Measurements from ENCODE around the gene PLEKHN1.
A peak's percentile ranks its signal among the peaks of the same experiment; 100 is the strongest.
"Not testable (repeated sequence)": the region's sequence is repeated elsewhere in the genome, so short reads cannot be mapped to it uniquely, and the experiment has no call there.

PLEKHN1 gene

DNA sequence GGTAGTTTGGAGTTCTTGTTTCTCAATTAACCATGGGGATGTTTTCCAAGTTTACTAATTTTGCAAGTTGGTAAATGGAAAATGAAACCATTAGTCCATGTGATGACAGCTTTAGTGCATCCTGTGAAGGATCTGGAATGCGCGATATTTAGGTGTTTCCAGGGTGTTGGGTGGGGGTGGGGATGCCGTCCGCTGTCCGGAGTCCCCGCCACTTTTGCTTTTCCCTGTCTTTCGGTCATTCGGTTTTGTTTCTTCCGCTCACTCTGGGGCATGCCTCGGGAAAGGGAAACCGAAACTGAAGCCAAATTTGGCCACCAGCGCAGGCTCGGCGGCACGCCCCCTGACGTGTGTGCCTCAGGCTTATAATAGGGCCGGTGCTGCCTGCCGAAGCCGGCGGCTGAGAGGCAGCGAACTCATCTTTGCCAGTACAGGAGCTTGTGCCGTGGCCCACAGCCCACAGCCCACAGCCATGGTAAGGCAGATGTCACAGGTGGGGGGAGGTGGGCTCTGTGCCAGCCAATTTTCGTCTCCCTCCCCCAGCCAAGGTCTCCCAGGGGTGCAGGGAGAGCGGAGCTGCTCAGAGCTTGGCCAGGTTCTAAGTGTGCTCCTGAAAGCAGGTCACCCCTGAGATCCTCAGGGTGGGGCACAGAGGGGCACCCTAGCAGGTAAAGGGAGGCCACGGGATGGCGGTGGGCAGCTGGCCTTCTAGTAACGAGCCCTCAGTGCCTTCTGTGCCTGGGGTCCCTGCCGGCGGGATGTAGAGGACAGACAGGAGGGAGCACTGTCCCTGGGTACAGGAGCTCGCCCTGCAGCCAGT is 47.0 kb downstream of the PLEKHN1 start, which contains the start of gene ISG15:
Gene ISG15, plus strand, starts transcription at position 393 of the 817 bp plus-strand sequence. Its CDS starts 77 bp downstream, at position 470.
- DNase-seq = peak; percentile 74 to 90 (median 85)

DNA sequence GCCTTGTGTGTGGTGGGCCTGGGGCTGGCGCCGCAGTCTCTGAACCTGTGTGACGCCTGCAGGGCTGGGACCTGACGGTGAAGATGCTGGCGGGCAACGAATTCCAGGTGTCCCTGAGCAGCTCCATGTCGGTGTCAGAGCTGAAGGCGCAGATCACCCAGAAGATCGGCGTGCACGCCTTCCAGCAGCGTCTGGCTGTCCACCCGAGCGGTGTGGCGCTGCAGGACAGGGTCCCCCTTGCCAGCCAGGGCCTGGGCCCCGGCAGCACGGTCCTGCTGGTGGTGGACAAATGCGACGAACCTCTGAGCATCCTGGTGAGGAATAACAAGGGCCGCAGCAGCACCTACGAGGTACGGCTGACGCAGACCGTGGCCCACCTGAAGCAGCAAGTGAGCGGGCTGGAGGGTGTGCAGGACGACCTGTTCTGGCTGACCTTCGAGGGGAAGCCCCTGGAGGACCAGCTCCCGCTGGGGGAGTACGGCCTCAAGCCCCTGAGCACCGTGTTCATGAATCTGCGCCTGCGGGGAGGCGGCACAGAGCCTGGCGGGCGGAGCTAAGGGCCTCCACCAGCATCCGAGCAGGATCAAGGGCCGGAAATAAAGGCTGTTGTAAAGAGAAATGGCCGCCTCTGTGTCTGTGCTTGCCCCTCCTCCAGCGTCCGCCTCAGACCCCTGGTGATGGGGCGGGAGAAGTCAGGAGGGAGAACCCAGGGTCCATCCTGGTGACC is 47.8 kb downstream of the PLEKHN1 start:
- DNase-seq = peak in 3 of 5 donors; percentile 35 to 41 (median 41)

DNA sequence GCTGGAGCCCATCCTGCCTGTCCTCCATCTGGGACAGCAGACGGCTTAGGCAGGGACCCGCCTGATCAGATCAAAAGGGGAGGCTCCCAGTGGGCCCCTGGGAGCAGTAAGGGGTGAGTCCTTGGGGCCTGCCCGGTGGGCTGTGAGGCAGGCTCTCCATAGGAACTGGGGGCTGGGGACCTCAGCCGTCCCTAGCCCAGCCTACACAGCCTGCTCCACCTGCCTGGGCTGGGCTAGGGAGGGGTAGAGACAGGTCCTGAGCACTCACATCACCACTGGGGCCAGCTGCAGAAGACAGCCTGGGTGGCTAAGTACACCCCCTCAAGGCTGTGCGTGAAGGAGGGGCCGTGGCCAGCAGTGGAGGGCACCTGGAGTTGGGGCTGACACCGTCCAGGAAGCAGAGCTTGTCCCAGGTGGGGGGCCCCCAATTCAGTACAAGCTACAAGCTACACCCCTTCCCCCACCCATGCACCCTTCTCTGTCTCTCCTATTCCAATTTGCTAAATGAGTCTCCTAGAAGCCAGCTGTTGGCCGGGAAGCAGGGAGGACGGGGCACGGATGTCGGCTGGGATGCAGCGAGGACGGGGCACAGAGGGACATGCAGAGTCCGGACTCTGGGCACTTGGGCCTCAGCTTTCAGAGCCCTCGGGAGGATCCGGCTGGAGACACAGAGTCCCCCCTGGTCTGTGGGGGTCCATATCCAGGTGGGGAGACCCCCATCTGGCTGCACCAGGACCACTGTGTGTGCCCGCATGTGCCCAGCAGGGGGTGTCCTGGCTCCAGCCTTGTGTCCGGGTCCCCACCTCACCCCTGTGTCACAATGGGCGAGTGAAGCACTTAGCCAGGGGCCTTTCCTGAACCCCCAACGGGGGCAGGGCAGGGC is 48.8 kb downstream of the PLEKHN1 start:
- DNase-seq = no peak

DNA sequence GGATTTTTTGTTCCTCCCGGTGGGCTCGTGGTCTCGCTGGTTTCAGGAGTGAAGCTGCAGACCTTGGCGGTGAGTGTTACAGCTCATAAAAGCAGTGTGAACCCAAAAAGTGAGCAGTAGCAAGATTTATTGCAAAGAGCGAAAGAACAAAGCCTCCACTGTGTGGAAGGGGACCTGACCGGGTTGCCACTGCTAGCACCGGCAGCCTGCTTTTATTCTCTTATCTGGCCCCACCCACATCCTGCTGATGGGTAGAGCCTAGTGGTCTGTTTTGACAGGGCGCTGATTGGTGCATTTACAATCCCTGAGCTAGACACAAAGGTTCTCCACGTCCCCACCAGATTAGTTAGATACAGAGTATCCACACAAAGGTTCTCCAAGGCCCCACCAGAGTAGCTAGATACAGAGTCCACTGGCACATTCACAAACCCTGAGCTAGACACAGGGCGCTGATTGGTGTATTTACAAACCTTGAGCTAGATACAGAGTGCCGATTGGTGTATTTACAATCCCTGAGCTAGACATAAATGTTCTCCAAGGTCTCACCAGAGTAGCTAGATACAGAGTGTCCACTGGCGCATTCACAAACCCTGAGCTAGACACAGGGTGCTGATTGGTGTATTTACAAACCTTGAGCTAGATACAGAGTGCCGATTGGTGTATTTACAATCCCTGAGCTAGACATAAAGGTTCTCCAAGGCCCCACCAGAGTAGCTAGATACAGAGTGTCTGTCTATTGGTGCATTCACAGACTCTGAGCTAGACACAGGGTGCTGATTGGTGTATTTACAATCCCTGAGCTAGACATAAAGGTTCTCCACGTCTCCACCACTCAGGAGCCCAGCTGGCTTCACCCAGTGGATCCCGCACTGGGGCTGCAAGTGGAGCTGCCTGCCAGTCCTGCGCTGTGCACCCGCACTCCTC is 51.4 kb downstream of the PLEKHN1 start:
- DNase-seq = not testable (repeated sequence)

DNA sequence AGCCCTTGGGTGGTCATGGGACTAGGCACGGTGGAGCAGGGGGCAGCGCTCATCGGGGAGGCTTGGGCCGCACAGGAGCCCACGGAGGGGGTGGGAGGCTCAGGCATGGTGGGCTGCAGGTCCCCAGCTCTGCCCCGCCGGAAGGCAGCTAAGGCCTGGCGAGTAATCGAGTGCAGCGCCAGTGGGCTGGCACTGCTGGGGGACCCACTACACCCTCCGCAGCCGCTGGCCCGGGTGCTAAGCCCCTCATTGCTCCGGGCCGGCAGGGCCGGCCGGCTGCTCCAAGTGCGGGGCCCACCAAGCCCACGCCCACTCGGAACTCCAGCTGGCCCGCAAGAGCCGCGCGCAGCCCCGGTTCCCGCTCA is 52.0 kb downstream of the PLEKHN1 start:
- peak in 1 of 5 donors; percentile 1 for DNase-seq

DNA sequence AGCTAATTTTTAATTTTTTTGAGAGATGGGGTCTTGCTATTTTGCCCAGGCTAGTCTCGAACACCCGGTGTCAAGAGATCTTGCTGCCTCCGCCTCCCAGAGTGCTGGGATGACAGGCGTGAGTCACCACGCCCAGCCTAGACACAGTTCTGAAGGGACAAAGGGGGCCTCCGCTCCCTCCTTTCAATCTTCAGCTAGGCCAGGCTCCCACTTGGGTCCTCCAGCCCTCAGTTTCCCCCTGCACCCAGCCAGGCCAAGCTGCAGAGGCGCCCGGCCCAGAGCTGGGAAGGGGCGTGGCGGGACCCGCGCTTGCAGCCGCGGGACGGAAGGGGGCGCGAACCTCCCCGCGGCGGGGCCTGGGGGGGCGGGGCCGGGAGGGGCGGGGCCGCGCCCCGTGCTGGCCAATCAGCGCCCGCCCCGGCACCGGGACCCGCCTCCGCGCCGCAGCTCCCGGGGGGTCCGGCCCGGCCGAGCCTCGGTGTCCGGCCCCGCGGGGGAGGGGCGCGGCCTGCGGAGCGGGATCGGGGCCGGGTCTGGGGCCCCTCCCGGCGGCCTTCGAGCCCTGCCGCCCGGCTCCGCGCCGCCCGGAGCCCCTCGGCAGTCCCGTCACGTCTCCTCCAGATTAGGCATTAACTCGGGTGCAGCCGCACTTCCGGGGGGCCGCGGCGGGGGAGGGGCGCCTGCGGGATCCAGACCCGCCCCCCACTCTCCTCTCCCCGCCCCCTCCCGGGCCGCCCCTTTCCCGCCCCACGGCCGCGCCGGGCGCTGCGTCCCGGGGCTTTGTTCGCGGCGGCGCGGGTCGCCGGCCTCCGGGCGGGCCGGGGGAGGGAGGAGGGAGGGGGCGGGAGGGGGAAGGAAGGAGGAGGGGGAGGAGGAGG is 53.1 kb downstream of the PLEKHN1 start:
- DNase-seq = peak; percentile 59 to 80 (median 71)

DNA sequence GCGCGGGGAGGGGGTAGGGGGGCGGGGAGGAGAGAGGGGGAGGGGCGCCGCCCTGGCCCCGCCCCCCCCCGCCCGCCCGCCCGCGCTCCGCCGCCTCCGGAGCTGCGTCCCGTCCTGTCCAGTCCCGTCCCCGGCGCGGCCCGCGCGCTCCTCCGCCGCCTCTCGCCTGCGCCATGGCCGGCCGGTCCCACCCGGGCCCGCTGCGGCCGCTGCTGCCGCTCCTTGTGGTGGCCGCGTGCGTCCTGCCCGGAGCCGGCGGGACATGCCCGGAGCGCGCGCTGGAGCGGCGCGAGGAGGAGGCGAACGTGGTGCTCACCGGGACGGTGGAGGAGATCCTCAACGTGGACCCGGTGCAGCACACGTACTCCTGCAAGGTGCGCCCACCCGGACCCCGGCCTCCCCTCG is 53.7 kb downstream of the PLEKHN1 start, which contains the start of gene AGRN:
Gene AGRN, plus strand, starts transcription at position 121 of the 405 bp plus-strand sequence. Its CDS starts 53 bp downstream, at position 174.
- no peak for DNase-seq

DNA sequence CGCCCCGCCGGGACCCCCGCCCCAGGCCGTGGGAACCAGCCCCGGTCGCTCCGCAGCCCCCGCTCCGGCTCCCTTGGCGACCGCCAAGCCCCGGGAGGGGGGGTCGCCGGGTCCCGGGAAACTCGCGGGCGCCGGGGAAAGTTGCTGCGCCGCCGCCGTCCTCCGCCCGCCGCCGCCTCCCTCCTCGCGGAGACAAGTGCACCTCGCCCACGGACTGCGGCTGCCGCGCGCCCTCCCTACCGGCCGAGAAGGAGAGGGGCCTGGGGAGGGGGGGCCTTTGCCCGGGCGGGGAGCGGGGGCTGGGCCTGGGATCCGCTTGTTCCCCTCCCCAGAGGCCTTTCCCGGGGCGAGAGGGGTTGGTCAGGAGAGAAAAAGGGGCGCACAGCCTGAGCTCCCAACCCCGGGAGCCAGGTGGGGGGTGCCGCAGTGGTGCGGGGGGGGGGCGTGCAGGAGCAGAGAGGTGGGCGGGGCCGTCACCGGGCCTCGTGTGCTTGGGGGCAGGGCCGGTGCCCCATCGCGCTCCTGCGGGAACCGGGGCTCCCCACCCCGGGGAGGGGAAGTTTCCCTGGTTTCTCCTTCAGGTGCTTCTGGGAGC is 54.2 kb downstream of the PLEKHN1 start:
- peak in 1 of 5 donors; percentile 29 for DNase-seq

DNA sequence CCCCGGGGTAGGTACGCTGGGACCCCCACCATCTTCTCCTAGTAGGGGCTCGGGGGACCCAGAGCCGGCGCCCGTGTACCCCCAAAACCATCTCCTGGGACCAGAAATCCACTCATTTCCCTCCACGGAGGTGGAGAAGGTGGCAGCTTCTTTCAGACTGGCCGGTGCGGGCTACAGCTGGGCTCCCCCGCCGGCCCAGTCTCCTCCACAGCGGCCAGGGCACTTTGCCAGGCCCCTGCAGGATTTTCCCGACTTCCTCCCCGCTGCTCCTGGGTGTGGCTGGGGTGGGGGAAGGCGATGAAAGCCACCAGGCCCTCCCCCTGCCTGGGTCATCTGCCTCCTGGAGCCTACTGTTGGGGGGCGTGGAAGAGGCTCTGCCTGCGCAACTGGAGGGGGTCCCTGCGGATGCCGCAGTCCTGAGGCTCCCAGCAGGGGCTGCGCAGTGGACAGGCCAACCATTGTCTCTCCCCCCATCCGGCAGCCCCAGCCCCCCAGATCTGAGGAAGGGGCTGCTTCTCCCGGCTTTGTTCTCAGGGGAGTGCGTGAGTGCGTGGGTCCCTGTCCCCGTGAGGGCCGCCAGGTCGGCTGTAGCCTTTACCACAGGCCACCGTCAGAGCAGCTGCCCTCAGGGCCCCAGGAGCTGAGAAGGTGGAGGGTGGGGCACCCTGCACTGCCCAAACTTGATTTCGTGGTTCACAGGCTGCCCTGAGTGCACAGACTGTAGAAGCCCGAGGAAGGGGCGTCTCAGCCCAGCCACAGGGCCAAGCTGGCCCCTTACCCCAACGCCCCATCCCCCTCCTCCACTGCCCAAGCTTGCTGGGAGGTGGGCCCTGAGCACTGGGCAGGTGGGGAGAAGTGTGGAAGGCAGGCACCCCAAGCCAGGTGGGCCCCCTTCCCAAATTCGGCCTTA is 55.0 kb downstream of the PLEKHN1 start:
- DNase-seq = no peak

DNA sequence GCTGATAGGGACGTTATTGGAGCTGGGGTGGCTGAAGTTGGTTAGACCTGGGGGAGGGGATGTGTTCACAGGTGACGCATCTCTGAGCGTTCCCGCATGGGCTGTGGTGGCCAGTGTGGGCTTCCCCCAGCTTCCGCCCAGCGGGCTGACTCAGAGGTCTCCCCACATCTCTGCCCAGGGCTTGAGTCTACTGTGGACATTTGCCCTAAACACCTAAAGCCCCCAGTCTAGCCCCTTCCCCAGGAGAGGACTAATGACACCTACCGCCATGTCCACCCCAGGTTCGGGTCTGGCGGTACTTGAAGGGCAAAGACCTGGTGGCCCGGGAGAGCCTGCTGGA is 55.6 kb downstream of the PLEKHN1 start:
- DNase-seq = no peak

DNA sequence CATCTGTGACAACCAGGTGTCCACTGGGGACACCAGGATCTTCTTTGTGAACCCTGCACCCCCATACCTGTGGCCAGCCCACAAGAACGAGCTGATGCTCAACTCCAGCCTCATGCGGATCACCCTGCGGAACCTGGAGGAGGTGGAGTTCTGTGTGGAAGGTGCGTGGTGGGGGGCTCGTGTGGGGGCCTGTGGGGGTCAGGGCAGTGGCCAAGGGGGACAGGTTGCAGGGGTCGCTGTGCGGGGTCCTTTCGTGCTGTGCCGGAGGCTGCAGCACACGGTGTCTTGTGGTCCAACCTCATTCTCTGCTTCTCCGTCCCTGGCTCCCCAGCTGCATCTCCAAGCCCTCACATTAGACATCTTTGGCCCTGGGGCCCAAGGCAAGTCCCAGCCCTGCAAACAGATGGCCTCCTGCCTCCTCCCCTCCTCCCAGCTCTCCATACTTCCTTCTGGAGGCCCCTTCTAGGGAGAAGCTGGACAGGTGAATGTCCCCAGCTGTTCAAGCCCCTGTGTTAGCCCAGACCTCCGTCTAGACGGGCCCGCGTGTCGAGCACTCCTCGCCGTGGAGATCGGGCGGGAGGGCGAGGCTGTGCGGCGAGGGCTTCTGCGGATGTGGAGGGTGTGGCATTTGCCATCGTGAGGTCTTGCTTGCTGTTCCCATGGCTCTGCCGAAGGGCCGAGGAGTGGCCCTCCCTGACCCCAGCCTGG is 56.2 kb downstream of the PLEKHN1 start:
- DNase-seq = peak in 1 of 5 donors; percentile 1

DNA sequence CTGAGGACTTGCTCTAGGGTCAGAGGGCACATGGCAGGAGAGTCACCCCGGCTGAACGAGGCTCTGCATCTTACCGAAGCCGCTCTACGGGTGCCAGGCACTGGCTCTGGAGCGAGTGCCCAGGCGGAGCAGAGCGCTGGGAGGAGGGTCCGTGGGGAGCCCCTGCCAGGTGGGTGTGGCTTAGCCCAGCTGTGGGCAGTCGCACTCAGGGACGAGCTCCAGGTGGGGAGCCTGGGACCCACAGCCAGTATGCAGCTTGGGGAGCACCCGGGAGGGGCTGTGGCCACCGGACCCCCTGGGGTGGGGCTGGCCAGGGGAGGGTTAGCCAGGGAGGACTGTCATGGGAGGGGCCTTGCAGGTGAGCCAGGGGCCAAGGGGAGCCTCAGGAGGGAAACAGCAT is 57.4 kb downstream of the PLEKHN1 start:
- DNase-seq = peak in 1 of 5 donors; percentile 1

DNA sequence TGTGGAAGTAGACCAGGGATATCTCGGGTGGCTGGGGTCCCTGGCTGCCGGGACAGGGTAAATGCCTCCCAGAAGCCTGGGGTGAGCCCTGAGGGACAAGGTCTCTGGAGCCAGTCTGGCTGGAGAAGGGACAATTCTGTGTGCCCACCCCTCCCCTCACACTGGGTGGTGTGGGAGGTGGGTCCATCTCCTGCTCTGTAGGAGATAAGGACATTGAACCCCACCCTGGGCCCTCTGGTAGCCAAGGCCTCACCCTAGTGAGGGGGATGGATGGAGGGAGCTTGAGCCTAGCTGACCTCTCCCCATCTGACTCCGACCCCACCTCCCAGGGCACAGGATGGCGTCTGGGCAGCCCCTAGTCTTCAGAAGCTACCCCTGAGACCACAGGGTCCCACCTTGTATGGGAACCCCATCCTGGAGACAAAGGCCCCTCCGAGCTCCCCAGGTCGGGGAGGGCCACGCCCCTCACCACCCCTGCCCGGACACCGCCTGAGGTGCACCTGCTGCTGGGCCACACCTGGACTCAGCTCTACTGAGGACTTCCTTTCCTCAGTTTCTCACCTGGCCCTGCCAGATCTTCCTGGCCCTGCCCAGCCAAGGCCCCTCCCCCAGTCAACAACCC is 58.0 kb downstream of the PLEKHN1 start:
- DNase-seq = no peak

DNA sequence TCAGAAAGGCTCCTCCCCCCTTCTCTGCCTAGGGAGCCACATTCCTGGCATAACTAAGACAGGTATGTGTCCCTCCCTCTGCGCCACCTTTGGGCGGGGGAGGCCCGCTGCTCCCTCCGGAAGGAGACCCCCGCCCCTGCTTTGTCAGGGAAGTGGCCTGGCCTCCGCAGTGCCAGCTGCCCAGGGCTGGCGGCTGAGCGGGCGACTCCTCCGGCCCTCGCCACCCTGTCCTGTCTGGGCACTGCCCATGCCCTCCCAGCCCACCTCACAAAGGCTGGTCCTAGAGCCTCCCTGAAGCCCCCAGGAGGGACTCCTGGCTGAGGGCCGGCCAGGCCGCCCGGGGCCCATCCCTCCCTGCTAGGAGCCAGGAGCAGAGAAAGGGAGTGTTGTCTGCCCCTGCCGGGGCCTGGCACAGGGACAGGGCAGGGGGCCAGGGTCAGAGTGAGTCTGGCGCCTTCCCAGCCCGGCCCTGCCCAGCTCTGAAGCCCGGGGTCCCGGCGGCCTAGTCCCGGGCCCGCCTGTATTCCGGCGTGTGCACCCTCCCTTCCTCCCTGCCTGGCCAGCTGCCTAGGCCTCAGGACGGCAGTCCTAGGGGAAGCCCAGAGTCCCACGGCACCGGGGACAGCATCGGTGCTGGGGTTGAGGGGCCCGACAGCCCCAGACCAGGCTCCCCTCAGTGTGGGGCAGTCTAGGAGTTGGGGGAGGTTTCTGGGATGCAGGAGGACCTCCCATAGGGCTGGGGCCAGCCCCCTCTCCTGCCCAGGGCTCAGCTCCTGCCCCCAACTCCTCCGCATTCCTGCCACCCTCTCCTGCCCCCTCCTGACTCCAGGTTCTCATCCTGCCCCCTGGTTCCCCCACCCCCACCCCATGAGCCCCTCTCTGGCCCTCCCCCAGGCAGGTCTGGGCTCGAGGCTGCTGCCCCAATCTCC is 58.8 kb downstream of the PLEKHN1 start:
- peak in 1 of 5 donors; percentile 1 for DNase-seq
